Osteoblast (primary cell): Measurements from ENCODE around the gene U2AF2. TPM values are rescaled to one million over a fixed set of nuclear protein-coding genes. Genes with fewer than 3 reads are reported as not detected.

Source experiments
- DNase-seq: peaks from one replicate; pipeline ENCODE4 v3.0.0; 2011; ENCODE audit warnings: low spot score, mixed read lengths; ENCODE audit not compliant: insufficient read length; ENCODE audit errors: missing footprints
- H2AFZ ChIP-seq: 2 replicates; pipeline ENCODE4 v1.6.0; 2011; ENCODE audit warnings: mild to moderate bottlenecking, low read length
- H3K27ac ChIP-seq: 2 replicates; pipeline ENCODE4 v1.5.1; 2011; ENCODE audit warnings: mild to moderate bottlenecking, low read depth, low read length, moderate library complexity
- H3K27me3 ChIP-seq: 2 replicates; pipeline ENCODE4 v1.6.0; 2012; ENCODE audit warnings: mild to moderate bottlenecking, control low read depth, inconsistent platforms, low read length, moderate library complexity; ENCODE audit not compliant: insufficient read depth
- H3K36me3 ChIP-seq: 2 replicates; pipeline ENCODE4 v1.5.1; 2011; ENCODE audit warnings: mild to moderate bottlenecking, low read length, control low read depth, moderate library complexity; ENCODE audit not compliant: insufficient read depth
- H3K4me1 ChIP-seq: 2 replicates; pipeline ENCODE4 v1.5.1; 2011; ENCODE audit warnings: mild to moderate bottlenecking, low read length, control low read depth, moderate library complexity; ENCODE audit not compliant: insufficient read depth
- H3K4me2 ChIP-seq: 2 replicates; pipeline ENCODE4 v1.6.0; 2011; ENCODE audit warnings: mild to moderate bottlenecking, low read length; ENCODE audit not compliant: insufficient read depth
- H3K4me3 ChIP-seq: fragments of 200-600 bp; sonication (generic); 3 replicates; pipeline ENCODE4 v1.5.1; 2012; ENCODE audit warnings: mild to moderate bottlenecking, low read length, inconsistent platforms; ENCODE audit not compliant: insufficient read depth
- H3K79me2 ChIP-seq: 2 replicates; pipeline ENCODE4 v1.6.0; 2012; ENCODE audit warnings: mild to moderate bottlenecking, low read length, control low read depth, inconsistent platforms; ENCODE audit not compliant: insufficient read depth
- H3K9me3 ChIP-seq: 2 replicates; pipeline ENCODE4 v1.5.1; 2011; ENCODE audit warnings: low read depth, low read length, control low read depth
- H4K20me1 ChIP-seq: 2 replicates; pipeline ENCODE4 v1.6.0; 2012; ENCODE audit warnings: mild to moderate bottlenecking, low read length, control low read depth; ENCODE audit not compliant: insufficient read depth
- CTCF ChIP-seq: IDR thresholded peaks from 2 replicates; pipeline ENCODE4 v1.5.1; 2011; ENCODE audit warnings: mild to moderate bottlenecking, low read depth, low read length, moderate library complexity; ENCODE audit errors: extremely low read depth
- total RNA-seq: library from RNA; depleted of rRNA; stranded (reverse); fragments of >200 nt; gene quantifications from 2 replicates; pipeline ENCODE4 v1.2.3, GENCODE V29; 2012

U2AF2 gene
- total RNA-seq, 1 donor = 70.2 TPM

DNA sequence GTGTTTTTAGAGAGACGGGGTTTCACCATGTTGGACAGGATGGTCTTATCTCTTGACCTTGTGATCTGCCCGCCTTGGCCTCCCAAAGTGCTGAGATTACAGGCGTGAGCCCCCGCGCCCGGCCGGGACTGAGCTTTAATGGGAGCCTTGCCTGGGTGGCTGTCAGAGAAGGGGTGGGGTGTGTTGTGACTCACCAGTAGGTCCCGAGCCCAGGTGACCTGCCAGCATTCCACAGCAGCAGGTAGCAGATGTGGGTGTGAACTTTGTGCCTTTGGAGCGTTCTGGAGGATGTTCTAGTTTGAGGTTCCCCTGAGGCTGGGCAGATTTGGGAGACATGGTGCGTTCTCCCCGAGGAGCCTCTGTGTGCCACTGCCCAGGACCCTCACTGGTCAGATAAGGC, 13.1 kb downstream of the U2AF2 start:
- no peak overlapping the region for H3K27ac ChIP-seq
- no peaks in the 10 kb centered on the region for H3K27me3 ChIP-seq
- TF ChIP-seq CTCF = no peak
- peaks cover 10% of the 10 kb centered on the region for H3K4me1 ChIP-seq
- no peak for DNase-seq
- no peak overlapping the region for H2AFZ ChIP-seq
- H3K4me2 ChIP-seq = no peak overlapping the region
- no peak overlapping the region for H3K4me3 ChIP-seq
- peaks cover 83% of the 10 kb centered on the region for H4K20me1 ChIP-seq
- peaks cover 61% of the 10 kb centered on the region for H3K36me3 ChIP-seq
- no peaks in the 10 kb centered on the region for H3K9me3 ChIP-seq
- H3K79me2 ChIP-seq = peaks cover 85% of the 10 kb centered on the region

DNA sequence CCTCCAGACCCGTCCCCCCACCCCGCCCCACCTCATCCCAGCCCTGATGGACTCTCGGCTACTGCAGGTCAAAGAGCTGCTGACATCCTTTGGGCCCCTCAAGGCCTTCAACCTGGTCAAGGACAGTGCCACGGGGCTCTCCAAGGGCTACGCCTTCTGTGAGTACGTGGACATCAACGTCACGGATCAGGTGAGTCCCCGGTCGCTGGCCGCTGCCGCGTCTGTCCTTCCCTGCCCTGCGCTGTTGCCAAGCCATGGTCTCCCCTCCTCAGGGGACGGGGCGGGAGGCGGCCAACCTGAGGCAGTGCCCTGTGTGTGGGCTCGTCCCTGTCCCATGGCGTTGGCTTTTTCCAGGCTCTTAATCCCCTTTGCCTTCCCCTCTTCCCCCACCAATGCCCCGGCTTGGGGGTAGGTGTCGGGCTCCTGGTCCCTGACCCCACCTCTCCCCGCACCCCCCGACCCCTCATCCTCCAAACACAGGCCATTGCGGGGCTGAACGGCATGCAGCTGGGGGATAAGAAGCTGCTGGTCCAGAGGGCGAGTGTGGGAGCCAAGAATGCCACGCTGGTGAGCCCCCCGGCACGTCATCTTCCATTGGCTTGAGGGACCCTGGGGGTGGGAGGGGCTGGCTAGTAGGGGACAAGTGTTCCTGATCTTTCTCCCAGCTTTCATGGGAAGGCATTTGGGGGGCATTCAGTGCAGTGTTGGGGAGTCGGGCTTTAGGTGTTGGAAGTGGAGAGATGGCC, 13.9 kb downstream of the U2AF2 start:
- no peaks in the 10 kb centered on the region for H3K27me3 ChIP-seq
- no peak overlapping the region for H3K4me2 ChIP-seq
- H2AFZ ChIP-seq = no peak overlapping the region
- peaks cover 83% of the 10 kb centered on the region for H4K20me1 ChIP-seq
- H3K36me3 ChIP-seq = peaks cover 54% of the 10 kb centered on the region
- H3K4me1 ChIP-seq = peaks cover 10% of the 10 kb centered on the region
- TF ChIP-seq CTCF = no peak
- no peaks in the 10 kb centered on the region for H3K9me3 ChIP-seq
- DNase-seq = no peak
- no peak overlapping the region for H3K4me3 ChIP-seq
- no peak overlapping the region for H3K27ac ChIP-seq
- H3K79me2 ChIP-seq = peaks cover 85% of the 10 kb centered on the region

GRCh38 chr19:55669418-55670279, 14.8 kb downstream of the U2AF2 start:
- Histone ChIP-seq H3K27ac (no peak overlapping the region), H3K4me3 (no peak overlapping the region), H4K20me1 (peaks cover 75% of the 10 kb centered on the region), H3K9me3 (no peaks in the 10 kb centered on the region), H3K36me3 (peaks cover 46% of the 10 kb centered on the region), H3K4me1 (peaks cover 14% of the 10 kb centered on the region), H3K27me3 (no peaks in the 10 kb centered on the region), H3K79me2 (peaks cover 83% of the 10 kb centered on the region), H2AFZ (no peak overlapping the region), H3K4me2 (no peak overlapping the region)
- DNase-seq = no peak
- TF ChIP-seq CTCF = no peak
